ENCODE data around the gene TSEN2. TPM values are rescaled to one million over a fixed set of nuclear protein-coding genes. Genes with fewer than 3 reads are reported as not detected.

The TSEN2 gene
- total and polyA plus RNA-seq, 9 of the 15 experiments (the other 6 are each of a cell fraction or from before 2014, with no cell fraction given), result 38.5 to 76.3 (median 46.6) TPM

DNA sequence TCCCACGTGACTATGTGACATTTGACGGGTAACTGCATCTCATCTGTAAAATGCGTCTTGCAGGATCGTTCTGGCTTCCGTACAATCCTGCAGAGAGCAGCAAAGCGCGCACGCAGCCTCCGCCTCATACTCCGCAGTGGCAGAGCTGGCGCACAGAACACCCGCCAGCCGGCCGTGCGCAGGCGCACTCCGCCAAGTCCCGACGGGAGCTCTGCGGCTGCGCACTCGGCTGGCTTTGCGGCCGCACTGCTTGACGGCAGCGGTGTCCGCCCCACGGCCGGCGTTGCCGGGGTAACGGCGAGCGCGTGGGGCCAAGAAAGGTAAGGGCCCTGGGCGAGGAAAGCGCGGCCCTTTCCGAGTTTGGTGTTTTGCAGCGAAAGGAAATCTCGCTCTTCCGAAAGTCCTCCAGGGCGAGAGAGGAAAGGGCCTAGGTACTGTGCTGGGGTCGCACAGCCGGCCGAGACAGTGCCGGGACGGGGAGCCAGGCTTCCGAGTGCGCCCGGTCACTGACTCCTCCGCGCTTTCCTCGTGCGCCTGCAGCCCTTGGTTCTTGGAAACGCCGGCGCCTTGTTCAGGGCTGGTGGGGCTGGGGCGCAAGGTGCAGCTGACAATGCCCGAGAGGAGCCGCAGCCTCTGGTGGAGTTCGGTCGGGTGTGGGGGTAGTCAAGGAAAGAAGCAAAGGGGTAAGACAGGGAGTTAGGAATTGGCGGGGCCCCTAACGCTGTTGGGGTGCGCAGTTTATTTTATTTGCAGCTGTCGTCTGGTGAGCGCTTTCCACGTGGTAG, at the start of gene TSEN2 (continued):
- TF ChIP-seq, protein P1, sequence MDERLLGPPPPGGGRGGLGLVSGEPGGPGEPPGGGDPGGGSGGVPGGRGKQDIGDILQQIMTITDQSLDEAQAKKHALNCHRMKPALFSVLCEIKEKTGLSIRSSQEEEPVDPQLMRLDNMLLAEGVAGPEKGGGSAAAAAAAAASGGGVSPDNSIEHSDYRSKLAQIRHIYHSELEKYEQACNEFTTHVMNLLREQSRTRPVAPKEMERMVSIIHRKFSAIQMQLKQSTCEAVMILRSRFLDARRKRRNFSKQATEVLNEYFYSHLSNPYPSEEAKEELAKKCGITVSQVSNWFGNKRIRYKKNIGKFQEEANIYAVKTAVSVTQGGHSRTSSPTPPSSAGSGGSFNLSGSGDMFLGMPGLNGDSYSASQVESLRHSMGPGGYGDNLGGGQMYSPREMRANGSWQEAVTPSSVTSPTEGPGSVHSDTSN (CRISPR knock-in tag; IDR thresholded peaks at IDR 0.05; ENCODE audit: low read depth), result no peak
- TF ChIP-seq, protein P1 (tag; conservative IDR thresholded peaks at IDR 0.05; ENCODE audit: low read depth), result no peak
- TF ChIP-seq ZNF41 (CRISPR knock-in tag; conservative IDR thresholded peaks at IDR 0.05), result no peak
- TF ChIP-seq, protein P2, sequence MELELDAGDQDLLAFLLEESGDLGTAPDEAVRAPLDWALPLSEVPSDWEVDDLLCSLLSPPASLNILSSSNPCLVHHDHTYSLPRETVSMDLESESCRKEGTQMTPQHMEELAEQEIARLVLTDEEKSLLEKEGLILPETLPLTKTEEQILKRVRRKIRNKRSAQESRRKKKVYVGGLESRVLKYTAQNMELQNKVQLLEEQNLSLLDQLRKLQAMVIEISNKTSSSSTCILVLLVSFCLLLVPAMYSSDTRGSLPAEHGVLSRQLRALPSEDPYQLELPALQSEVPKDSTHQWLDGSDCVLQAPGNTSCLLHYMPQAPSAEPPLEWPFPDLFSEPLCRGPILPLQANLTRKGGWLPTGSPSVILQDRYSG (tag; conservative IDR thresholded peaks at IDR 0.05; ENCODE audit: low read depth), result no peak
- TF ChIP-seq BHLHE40 (IDR thresholded peaks at IDR 0.05; ENCODE audit: low read length), result peak; percentile 69
- TF ChIP-seq FOXP4 (CRISPR knock-in tag; IDR thresholded peaks at IDR 0.05; ENCODE audit: borderline replicate concordance), result peak; percentile 54; the same call in 1 of the 2 replicates
- TF ChIP-seq ZNF124 (CRISPR knock-in tag; IDR thresholded peaks at IDR 0.05), result no peak
- TF ChIP-seq, protein P3, sequence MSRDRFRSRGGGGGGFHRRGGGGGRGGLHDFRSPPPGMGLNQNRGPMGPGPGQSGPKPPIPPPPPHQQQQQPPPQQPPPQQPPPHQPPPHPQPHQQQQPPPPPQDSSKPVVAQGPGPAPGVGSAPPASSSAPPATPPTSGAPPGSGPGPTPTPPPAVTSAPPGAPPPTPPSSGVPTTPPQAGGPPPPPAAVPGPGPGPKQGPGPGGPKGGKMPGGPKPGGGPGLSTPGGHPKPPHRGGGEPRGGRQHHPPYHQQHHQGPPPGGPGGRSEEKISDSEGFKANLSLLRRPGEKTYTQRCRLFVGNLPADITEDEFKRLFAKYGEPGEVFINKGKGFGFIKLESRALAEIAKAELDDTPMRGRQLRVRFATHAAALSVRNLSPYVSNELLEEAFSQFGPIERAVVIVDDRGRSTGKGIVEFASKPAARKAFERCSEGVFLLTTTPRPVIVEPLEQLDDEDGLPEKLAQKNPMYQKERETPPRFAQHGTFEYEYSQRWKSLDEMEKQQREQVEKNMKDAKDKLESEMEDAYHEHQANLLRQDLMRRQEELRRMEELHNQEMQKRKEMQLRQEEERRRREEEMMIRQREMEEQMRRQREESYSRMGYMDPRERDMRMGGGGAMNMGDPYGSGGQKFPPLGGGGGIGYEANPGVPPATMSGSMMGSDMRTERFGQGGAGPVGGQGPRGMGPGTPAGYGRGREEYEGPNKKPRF (IDR thresholded peaks at IDR 0.05; ENCODE audit: low read depth, low read length), result no peak
- no peak for TF ChIP-seq STAG1 (CRISPR knock-in tag; IDR thresholded peaks at IDR 0.05; ENCODE audit: borderline replicate concordance)
- TF ChIP-seq ZBED1 (IDR thresholded peaks at IDR 0.05), result no peak; the same call in 1 of the 2 replicates
- TF ChIP-seq, protein P4, sequence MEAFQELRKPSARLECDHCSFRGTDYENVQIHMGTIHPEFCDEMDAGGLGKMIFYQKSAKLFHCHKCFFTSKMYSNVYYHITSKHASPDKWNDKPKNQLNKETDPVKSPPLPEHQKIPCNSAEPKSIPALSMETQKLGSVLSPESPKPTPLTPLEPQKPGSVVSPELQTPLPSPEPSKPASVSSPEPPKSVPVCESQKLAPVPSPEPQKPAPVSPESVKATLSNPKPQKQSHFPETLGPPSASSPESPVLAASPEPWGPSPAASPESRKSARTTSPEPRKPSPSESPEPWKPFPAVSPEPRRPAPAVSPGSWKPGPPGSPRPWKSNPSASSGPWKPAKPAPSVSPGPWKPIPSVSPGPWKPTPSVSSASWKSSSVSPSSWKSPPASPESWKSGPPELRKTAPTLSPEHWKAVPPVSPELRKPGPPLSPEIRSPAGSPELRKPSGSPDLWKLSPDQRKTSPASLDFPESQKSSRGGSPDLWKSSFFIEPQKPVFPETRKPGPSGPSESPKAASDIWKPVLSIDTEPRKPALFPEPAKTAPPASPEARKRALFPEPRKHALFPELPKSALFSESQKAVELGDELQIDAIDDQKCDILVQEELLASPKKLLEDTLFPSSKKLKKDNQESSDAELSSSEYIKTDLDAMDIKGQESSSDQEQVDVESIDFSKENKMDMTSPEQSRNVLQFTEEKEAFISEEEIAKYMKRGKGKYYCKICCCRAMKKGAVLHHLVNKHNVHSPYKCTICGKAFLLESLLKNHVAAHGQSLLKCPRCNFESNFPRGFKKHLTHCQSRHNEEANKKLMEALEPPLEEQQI (IDR thresholded peaks at IDR 0.05), result no peak
- TF ChIP-seq, protein P5, sequence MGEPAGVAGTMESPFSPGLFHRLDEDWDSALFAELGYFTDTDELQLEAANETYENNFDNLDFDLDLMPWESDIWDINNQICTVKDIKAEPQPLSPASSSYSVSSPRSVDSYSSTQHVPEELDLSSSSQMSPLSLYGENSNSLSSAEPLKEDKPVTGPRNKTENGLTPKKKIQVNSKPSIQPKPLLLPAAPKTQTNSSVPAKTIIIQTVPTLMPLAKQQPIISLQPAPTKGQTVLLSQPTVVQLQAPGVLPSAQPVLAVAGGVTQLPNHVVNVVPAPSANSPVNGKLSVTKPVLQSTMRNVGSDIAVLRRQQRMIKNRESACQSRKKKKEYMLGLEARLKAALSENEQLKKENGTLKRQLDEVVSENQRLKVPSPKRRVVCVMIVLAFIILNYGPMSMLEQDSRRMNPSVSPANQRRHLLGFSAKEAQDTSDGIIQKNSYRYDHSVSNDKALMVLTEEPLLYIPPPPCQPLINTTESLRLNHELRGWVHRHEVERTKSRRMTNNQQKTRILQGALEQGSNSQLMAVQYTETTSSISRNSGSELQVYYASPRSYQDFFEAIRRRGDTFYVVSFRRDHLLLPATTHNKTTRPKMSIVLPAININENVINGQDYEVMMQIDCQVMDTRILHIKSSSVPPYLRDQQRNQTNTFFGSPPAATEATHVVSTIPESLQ (CRISPR knock-in tag; IDR thresholded peaks at IDR 0.05), result no peak
- TF ChIP-seq SREBF2 (CRISPR knock-in tag; IDR thresholded peaks at IDR 0.05), result no peak

Data from K562 (cell line).